ENCODE results near the gene ALDH3A2. TPM values are rescaled to one million over a fixed set of nuclear protein-coding genes. Genes with fewer than 3 reads are reported as not detected.

The ALDH3A2 gene
- total and polyA plus RNA-seq, 2 experiments from 2014 or later: 63.6 to 137 TPM

DNA sequence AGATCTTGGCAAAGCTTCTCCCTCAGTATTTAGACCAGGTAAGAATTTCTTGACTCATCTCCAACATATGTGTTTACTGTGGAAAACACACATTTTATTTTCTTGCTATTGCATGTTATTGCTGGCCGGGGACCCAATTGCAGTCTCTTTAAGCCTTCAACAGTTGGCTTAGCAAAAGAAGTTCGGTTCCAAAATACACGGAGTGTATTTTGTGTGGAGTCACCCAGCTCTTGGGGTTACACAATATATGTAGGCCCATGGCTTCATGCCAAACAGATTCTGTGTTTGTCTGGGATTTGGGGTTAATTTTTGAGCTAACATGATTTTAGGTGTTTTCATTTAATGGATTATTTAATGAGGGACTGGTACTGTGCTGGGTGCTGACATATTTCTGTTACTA lies 4.0 kb downstream of the ALDH3A2 start:
- Histone ChIP-seq H3K27me3 (no peaks in the 10 kb centered on the region), H4K20me1 (ENCODE audit: insufficient read depth, poor library complexity, severe bottlenecking) (no peaks in the 10 kb centered on the region), H3K27ac (no peak overlapping the region), H3K9me2 (replicated peaks; ENCODE audit: insufficient read depth) (no peaks in the 10 kb centered on the region), H3K4me1 (ENCODE audit: insufficient read depth) (peaks cover 34% of the 10 kb centered on the region), H3K36me3 (replicated peaks; ENCODE audit: insufficient read depth, low read depth) (no peaks in the 10 kb centered on the region), H3K4me3 (no peak overlapping the region), H3K4me2 (peak overlapping the region; percentile 89), H3K9me3 (ENCODE audit: low read depth) (no peaks in the 10 kb centered on the region), H3K79me2 (peaks cover 66% of the 10 kb centered on the region), H2AFZ (no peak overlapping the region)
- no peak for DNase-seq (ENCODE audit: low spot score)
- WGBS (ENCODE audit: low lambda C conversion rate, missing lambda C conversion rate): 63% methylated on average over 3 of the region's 3 CpGs
- TF ChIP-seq EZH2phosphoT487 (IDR thresholded peaks at IDR 0.05; ENCODE audit: low read depth, severe bottlenecking, unreplicated experiment) (no peak), EZH2 (IDR thresholded peaks at IDR 0.05; ENCODE audit: borderline replicate concordance) (no peak)
- TF ChIP-seq, protein P1, sequence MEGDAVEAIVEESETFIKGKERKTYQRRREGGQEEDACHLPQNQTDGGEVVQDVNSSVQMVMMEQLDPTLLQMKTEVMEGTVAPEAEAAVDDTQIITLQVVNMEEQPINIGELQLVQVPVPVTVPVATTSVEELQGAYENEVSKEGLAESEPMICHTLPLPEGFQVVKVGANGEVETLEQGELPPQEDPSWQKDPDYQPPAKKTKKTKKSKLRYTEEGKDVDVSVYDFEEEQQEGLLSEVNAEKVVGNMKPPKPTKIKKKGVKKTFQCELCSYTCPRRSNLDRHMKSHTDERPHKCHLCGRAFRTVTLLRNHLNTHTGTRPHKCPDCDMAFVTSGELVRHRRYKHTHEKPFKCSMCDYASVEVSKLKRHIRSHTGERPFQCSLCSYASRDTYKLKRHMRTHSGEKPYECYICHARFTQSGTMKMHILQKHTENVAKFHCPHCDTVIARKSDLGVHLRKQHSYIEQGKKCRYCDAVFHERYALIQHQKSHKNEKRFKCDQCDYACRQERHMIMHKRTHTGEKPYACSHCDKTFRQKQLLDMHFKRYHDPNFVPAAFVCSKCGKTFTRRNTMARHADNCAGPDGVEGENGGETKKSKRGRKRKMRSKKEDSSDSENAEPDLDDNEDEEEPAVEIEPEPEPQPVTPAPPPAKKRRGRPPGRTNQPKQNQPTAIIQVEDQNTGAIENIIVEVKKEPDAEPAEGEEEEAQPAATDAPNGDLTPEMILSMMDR (IDR thresholded peaks at IDR 0.05; ENCODE audit: poor library complexity): no peak

DNA sequence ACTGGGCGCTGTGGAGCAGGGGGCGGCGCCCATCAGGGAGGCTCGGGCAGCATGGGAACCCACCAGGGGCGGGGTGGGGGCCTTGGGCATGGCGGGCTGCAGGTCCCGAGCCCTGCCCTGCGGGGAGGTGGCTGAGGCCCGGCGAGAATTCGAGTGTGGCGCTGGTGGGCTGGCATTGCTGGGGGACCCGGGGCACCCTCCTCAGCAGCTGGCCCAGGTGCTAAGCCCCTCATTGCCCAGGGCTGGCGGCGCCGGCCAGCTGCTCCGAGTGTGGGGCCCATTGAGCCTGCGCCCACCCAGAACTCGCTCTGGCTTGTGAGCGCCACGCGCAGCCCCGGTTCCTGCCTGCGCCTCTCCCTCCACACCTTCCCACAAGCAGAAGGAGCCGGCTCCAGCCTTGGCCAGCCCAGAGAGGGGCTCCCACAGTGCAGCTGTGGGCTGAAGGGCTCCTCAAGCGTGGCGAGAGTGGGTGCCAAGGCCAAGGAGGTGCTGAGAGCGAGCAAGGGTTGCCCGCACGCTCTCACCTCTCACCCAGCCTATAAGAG lies 5.9 kb downstream of the ALDH3A2 start:
- TF ChIP-seq EZH2 (IDR thresholded peaks at IDR 0.05; ENCODE audit: borderline replicate concordance) (no peak), EZH2phosphoT487 (IDR thresholded peaks at IDR 0.05; ENCODE audit: low read depth, severe bottlenecking, unreplicated experiment) (no peak)
- 97% methylated on average over 22 of the region's 30 CpGs for WGBS (ENCODE audit: low lambda C conversion rate, missing lambda C conversion rate)
- no peaks in the 10 kb centered on the region for H3K27me3 ChIP-seq
- no peak overlapping the region for H2AFZ ChIP-seq
- H3K36me3 ChIP-seq (replicated peaks; ENCODE audit: insufficient read depth, low read depth): no peaks in the 10 kb centered on the region
- H3K4me3 ChIP-seq: no peak overlapping the region
- H3K79me2 ChIP-seq: peaks cover 71% of the 10 kb centered on the region
- no peak overlapping the region for H3K27ac ChIP-seq
- H3K4me1 ChIP-seq (ENCODE audit: insufficient read depth): peaks cover 30% of the 10 kb centered on the region
- no peaks in the 10 kb centered on the region for H3K9me3 ChIP-seq (ENCODE audit: low read depth)
- H4K20me1 ChIP-seq (ENCODE audit: insufficient read depth, poor library complexity, severe bottlenecking): no peaks in the 10 kb centered on the region
- H3K9me2 ChIP-seq (replicated peaks; ENCODE audit: insufficient read depth): no peaks in the 10 kb centered on the region
- DNase-seq (ENCODE audit: low spot score): no peak
- H3K4me2 ChIP-seq: no peak overlapping the region

DNA sequence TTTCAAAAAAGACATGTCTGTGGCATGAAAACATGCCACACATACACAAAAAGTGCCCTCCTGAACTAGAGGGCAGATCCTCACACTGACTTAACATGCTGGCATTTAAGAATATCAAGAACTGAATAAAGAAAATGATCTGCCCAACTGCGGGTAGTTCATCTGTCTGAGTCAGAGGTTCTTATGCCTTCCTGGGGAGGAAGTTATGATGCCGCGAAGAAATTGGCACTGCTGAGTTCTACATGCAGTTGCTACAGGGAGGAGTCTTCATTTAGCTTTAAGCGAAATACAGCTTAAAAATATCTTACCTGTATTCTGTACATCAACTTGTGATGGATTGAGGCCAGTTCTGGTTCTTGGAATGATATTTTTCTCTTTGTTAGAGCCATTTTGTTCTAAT lies 6.3 kb downstream of the ALDH3A2 start:
- no peaks in the 10 kb centered on the region for H3K36me3 ChIP-seq (replicated peaks; ENCODE audit: insufficient read depth, low read depth)

DNA sequence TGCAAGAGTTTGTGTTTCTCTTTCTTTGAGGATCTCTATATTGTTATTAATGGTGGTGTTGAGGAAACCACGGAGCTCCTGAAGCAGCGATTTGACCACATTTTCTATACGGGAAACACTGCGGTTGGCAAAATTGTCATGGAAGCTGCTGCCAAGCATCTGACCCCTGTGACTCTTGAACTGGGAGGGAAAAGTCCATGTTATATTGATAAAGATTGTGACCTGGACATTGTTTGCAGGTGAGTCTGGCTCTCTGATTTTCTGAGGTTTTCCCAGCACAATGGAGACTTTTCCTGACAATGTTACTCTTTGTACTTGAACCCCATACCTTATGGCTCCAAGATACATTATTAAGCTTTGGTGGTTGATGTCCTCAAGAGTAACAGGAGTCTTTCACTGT lies 7.8 kb downstream of the ALDH3A2 start:
- TF ChIP-seq, protein P1 (IDR thresholded peaks at IDR 0.05; ENCODE audit: poor library complexity): no peak
- TF ChIP-seq EZH2phosphoT487 (IDR thresholded peaks at IDR 0.05; ENCODE audit: low read depth, severe bottlenecking, unreplicated experiment): no peak
- TF ChIP-seq EZH2 (IDR thresholded peaks at IDR 0.05; ENCODE audit: borderline replicate concordance): no peak
- no peaks in the 10 kb centered on the region for H4K20me1 ChIP-seq (ENCODE audit: insufficient read depth, poor library complexity, severe bottlenecking)
- H3K79me2 ChIP-seq: peaks cover 55% of the 10 kb centered on the region
- DNase-seq (ENCODE audit: low spot score): no peak
- H3K9me3 ChIP-seq (ENCODE audit: low read depth): no peaks in the 10 kb centered on the region
- no peaks in the 10 kb centered on the region for H3K9me2 ChIP-seq (replicated peaks; ENCODE audit: insufficient read depth)
- H3K36me3 ChIP-seq (replicated peaks; ENCODE audit: insufficient read depth, low read depth): no peaks in the 10 kb centered on the region
- no peak overlapping the region for H3K4me2 ChIP-seq
- peaks cover 19% of the 10 kb centered on the region for H3K4me1 ChIP-seq (ENCODE audit: insufficient read depth)
- no peaks in the 10 kb centered on the region for H3K27me3 ChIP-seq
- H3K4me3 ChIP-seq: no peak overlapping the region
- WGBS (ENCODE audit: low lambda C conversion rate, missing lambda C conversion rate): 83% methylated on average over 4 of the region's 4 CpGs
- H3K27ac ChIP-seq: no peak overlapping the region
- no peak overlapping the region for H2AFZ ChIP-seq

More for the DNA sequence above, 6.3 kb downstream of the ALDH3A2 start:
- Histone ChIP-seq H2AFZ (no peak overlapping the region), H3K4me3 (no peak overlapping the region), H3K9me2 (replicated peaks; ENCODE audit: insufficient read depth) (no peaks in the 10 kb centered on the region), H3K27me3 (no peaks in the 10 kb centered on the region), H3K9me3 (ENCODE audit: low read depth) (no peaks in the 10 kb centered on the region), H3K4me2 (no peak overlapping the region), H3K4me1 (ENCODE audit: insufficient read depth) (peaks cover 26% of the 10 kb centered on the region), H3K27ac (no peak overlapping the region), H3K79me2 (peaks cover 66% of the 10 kb centered on the region), H4K20me1 (ENCODE audit: insufficient read depth, poor library complexity, severe bottlenecking) (no peaks in the 10 kb centered on the region)
- no peak for DNase-seq (ENCODE audit: low spot score)
- TF ChIP-seq EZH2 (IDR thresholded peaks at IDR 0.05; ENCODE audit: borderline replicate concordance): no peak
- no peak for TF ChIP-seq EZH2phosphoT487 (IDR thresholded peaks at IDR 0.05; ENCODE audit: low read depth, severe bottlenecking, unreplicated experiment)
- TF ChIP-seq, protein P1 (IDR thresholded peaks at IDR 0.05; ENCODE audit: poor library complexity): no peak
- WGBS (ENCODE audit: low lambda C conversion rate, missing lambda C conversion rate): 97% methylated on average over 4 of the region's 4 CpGs

All from hepatocyte (in vitro differentiated cells).